Measurements from ENCODE around the gene MAGI2.

MAGI2 gene

GRCh38 chr7:78218051-78218450, 1235.4 kb downstream of the MAGI2 start:
- TF ChIP-seq TSHZ2 (CRISPR knock-in tag; IDR thresholded peaks at IDR 0.05) (no peak), SNAI2 (CRISPR knock-in tag; IDR thresholded peaks at IDR 0.05) (no peak), BACH2 (CRISPR knock-in tag; IDR thresholded peaks at IDR 0.05; ENCODE audit: borderline replicate concordance) (no peak), TOX (CRISPR knock-in tag; IDR thresholded peaks at IDR 0.05; ENCODE audit: borderline replicate concordance) (no peak), GLIS3 (CRISPR knock-in tag; IDR thresholded peaks at IDR 0.05) (no peak)
- ATAC-seq: no peak

GRCh38 chr7:78215199-78215598, 1238.3 kb downstream of the MAGI2 start:
- TF ChIP-seq PPARA (CRISPR knock-in tag; IDR thresholded peaks at IDR 0.05; ENCODE audit: borderline replicate concordance) (no peak), ZC3H10 (CRISPR knock-in tag; IDR thresholded peaks at IDR 0.05) (no peak), PATZ1 (CRISPR knock-in tag; IDR thresholded peaks at IDR 0.05; ENCODE audit: borderline replicate concordance) (no peak), ARNTL (CRISPR knock-in tag; IDR thresholded peaks at IDR 0.05; ENCODE audit: borderline replicate concordance, low read depth) (no peak), RARB (CRISPR knock-in tag; IDR thresholded peaks at IDR 0.05) (no peak), GLIS3 (CRISPR knock-in tag; IDR thresholded peaks at IDR 0.05) (no peak), CREB5 (CRISPR knock-in tag; IDR thresholded peaks at IDR 0.05; ENCODE audit: low read depth) (no peak), OSR1 (CRISPR knock-in tag; IDR thresholded peaks at IDR 0.05) (no peak), ZFP30 (CRISPR knock-in tag; IDR thresholded peaks at IDR 0.05) (no peak), POU6F1 (CRISPR knock-in tag; IDR thresholded peaks at IDR 0.05; ENCODE audit: borderline replicate concordance, low read depth) (no peak), ISL1 (CRISPR knock-in tag; IDR thresholded peaks at IDR 0.05) (no peak), ZNF70 (CRISPR knock-in tag; IDR thresholded peaks at IDR 0.05) (no peak), CSRNP3 (CRISPR knock-in tag; IDR thresholded peaks at IDR 0.05) (no peak), TCF4 (CRISPR knock-in tag; IDR thresholded peaks at IDR 0.05; ENCODE audit: borderline replicate concordance) (no peak), TSHZ2 (CRISPR knock-in tag; IDR thresholded peaks at IDR 0.05) (no peak), ZFP3 (CRISPR knock-in tag; IDR thresholded peaks at IDR 0.05) (no peak), ZNF565 (CRISPR knock-in tag; conservative IDR thresholded peaks at IDR 0.05; ENCODE audit: low read depth) (no peak)
- ATAC-seq: no peak

Measured in SK-N-SH treated with all-trans-retinoic acid at 6 μM for 48 hours (cell line).